Esophagus muscularis mucosa (tissue), 4 donors: ENCODE measurements around the gene KLHL13.

Experiments
- CTCF ChIP-seq, 3 experiments: fragments of 200-600 bp in 2 of 3; fragments of 450-650 bp in 1 of 3; sonication (generic) in 2 of 3; IDR thresholded peaks; one replicate each; pipeline ENCODE4 v1.5.1; 2017 to 2019; ENCODE audit warnings: antibody characterized with exemption in 3 of 3, mild to moderate bottlenecking in 2 of 3, moderate library complexity in 1 of 3
- EP300 ChIP-seq: sonication (generic); formaldehyde crosslinking; IDR thresholded peaks from one replicate; pipeline ENCODE4 v1.6.1; 2017; ENCODE audit warnings: antibody characterized with exemption
- POLR2A ChIP-seq: fragments of 450-650 bp; IDR thresholded peaks from one replicate; pipeline ENCODE4 v1.6.1; 2017; ENCODE audit warnings: antibody characterized with exemption, moderate library complexity, mild to moderate bottlenecking, low read depth
- POLR2AphosphoS5 ChIP-seq, 2 donors: sonication (generic); formaldehyde crosslinking; IDR thresholded peaks; one replicate each; pipeline ENCODE4 v1.6.1; 2017; ENCODE audit warnings: antibody characterized with exemption in 2 of 2

GRCh38 chrX:118108304-118108703 is 8.3 kb downstream of the KLHL13 start:
- TF ChIP-seq CTCF (IDR thresholded peaks at IDR 0.05), result no peak
- no peak for TF ChIP-seq POLR2A
- TF ChIP-seq EP300, result no peak
- no peak for TF ChIP-seq POLR2AphosphoS5 (IDR thresholded peaks at IDR 0.05)
